Upper lobe of right lung (tissue), 1 donor: ENCODE measurements around the gene MRPL28. TPM values are rescaled to one million over a fixed set of nuclear protein-coding genes. Genes with fewer than 3 reads are reported as not detected.
"Not testable (repeated sequence)": the region's sequence is repeated elsewhere in the genome, so short reads cannot be mapped to it uniquely, and the experiment has no call there.

Source experiments
- ATAC-seq: fragments of 200-7000 bp; cut with Tn5 transposase; one replicate; pipeline ENCODE4 v1.9.1; 2020; ENCODE audit warnings: mild to moderate bottlenecking, moderate library complexity
- DNase-seq: peaks from one replicate; pipeline ENCODE4 v3.0.0-alpha.2; 2020
- H3K27ac ChIP-seq: fragments of 200-600 bp; one replicate; pipeline ENCODE4 v1.8.0; 2022
- H3K27me3 ChIP-seq: fragments of 200-600 bp; one replicate; pipeline ENCODE4 v1.8.0; 2022; ENCODE audit warnings: mild to moderate bottlenecking
- H3K36me3 ChIP-seq: fragments of 200-600 bp; one replicate; pipeline ENCODE4 v1.8.0; 2022
- H3K4me1 ChIP-seq: fragments of 200-600 bp; one replicate; pipeline ENCODE4 v1.8.0; 2022
- H3K4me3 ChIP-seq: fragments of 200-600 bp; one replicate; pipeline ENCODE4 v1.8.0; 2022; ENCODE audit warnings: mild to moderate bottlenecking
- H3K9me3 ChIP-seq: fragments of 200-600 bp; one replicate; pipeline ENCODE4 v1.8.0; 2022
- CTCF ChIP-seq: fragments of 200-600 bp; IDR thresholded peaks from one replicate; pipeline ENCODE4 v1.8.0; 2022; ENCODE audit warnings: antibody characterized with exemption
- intact Hi-C: fragments of 100-400 bp; cut with DNase I; formaldehyde crosslinking; loops from one replicate; pipeline ENCODE4 v1.11.0; 2022
- long read RNA-seq: library from polyadenylated mRNA; unstranded; transcript quantifications from one replicate; pipeline ENCODE4 v2.0.0, GENCODE V29; 2021
- total RNA-seq: library from RNA; stranded (reverse); fragmentation: NEBNext Ultra II Directional; extraction: Animal tissue kit (Norgen Biotek cat#: 25700); gene quantifications from one replicate; pipeline ENCODE4 v1.2.1, GENCODE V29; 2021
- donor health status: DM: no; HTN: yes; CAD: no; lungs with severe emphysema.

The MRPL28 gene
- 39.0 TPM for total RNA-seq
- long read RNA-seq, transcript MRPL28-201 (6 exons, 1,098 nt): major isoform, 20 of 39 reads
- long read RNA-seq, transcript MRPL28-210 (5 exons, 1,512 nt): minor isoform, 5 of 39 reads
- long read RNA-seq, partial matches to known transcripts: 12 of 39 reads
- long read RNA-seq, other reads (novel, unspliced or antisense): 1 of 39 reads

- ATAC-seq (peak; percentile 95), DNase-seq (peak; percentile 95)
- intact Hi-C loops: no loop called here
- H3K27me3 ChIP-seq: no peaks in the 10 kb centered on the region
- peak within 1 kb of the TSS; percentile 35 for H3K4me3 ChIP-seq
- peaks cover 56% of the 10 kb centered on the region for H3K36me3 ChIP-seq
- H3K4me1 ChIP-seq: peaks cover 16% of the 10 kb centered on the region
- H3K27ac ChIP-seq: peak within 1 kb of the TSS; percentile 53
- H3K9me3 ChIP-seq: no peaks in the 10 kb centered on the region
- no peak for TF ChIP-seq CTCF
Observed at GRCh38 chr16:370443-370842, at the start of gene MRPL28. MRPL28 (minus strand) TSS chr16:370538; CDS start chr16:370218, 320 bp downstream.

- H3K4me3 ChIP-seq, intact Hi-C loops, DNase-seq, H3K9me3 ChIP-seq, H3K27ac ChIP-seq, ATAC-seq, H3K4me1 ChIP-seq, H3K27me3 ChIP-seq: not testable (repeated sequence)
- peaks cover 13% of the 10 kb centered on the region for H3K36me3 ChIP-seq
Observed at GRCh38 chr16:415170-415498, 44.8 kb upstream of the MRPL28 start.

- no peak for TF ChIP-seq CTCF
- no peak for DNase-seq
- ATAC-seq: no peak
Observed at GRCh38 chr16:414395-415169, 44.2 kb upstream of the MRPL28 start.

GRCh38 chr16:411576-412265 is 41.4 kb upstream of the MRPL28 start:
- Histone ChIP-seq H3K27me3 (no peaks in the 10 kb centered on the region), H3K27ac (no peak overlapping the region)
- no peak for DNase-seq

More at GRCh38 chr16:414395-415169, 44.2 kb upstream of the MRPL28 start:
- H3K36me3 ChIP-seq: peaks cover 13% of the 10 kb centered on the region
- H3K4me3 ChIP-seq: no peak overlapping the region
- no peaks in the 10 kb centered on the region for H3K27me3 ChIP-seq
- no peak overlapping the region for H3K27ac ChIP-seq
- intact Hi-C loops: no loop called here
- no peaks in the 10 kb centered on the region for H3K9me3 ChIP-seq
- H3K4me1 ChIP-seq: no peaks in the 10 kb centered on the region

GRCh38 chr16:410516-411178 is 40.3 kb upstream of the MRPL28 start:
- TF ChIP-seq CTCF: no peak
- intact Hi-C loops: no loop called here
- H3K27ac ChIP-seq: no peak overlapping the region
- no peaks in the 10 kb centered on the region for H3K4me1 ChIP-seq
- H3K4me3 ChIP-seq: no peak overlapping the region
- peak; percentile 14 for ATAC-seq
- no peaks in the 10 kb centered on the region for H3K27me3 ChIP-seq
- DNase-seq: no peak
- H3K9me3 ChIP-seq: no peaks in the 10 kb centered on the region
- peaks cover 13% of the 10 kb centered on the region for H3K36me3 ChIP-seq

More at GRCh38 chr16:411576-412265, 41.4 kb upstream of the MRPL28 start:
- Histone ChIP-seq H3K9me3 (no peaks in the 10 kb centered on the region), H3K4me1 (no peaks in the 10 kb centered on the region), H3K36me3 (peaks cover 13% of the 10 kb centered on the region), H3K4me3 (no peak overlapping the region)
- intact Hi-C loops: no loop called here
- ATAC-seq: peak; percentile 7
- TF ChIP-seq CTCF: no peak
